UCSD-AML1 (cell line): ENCODE results near the gene GGN.
A peak's percentile ranks its signal among the peaks of the same experiment; 100 is the strongest.
"Not testable (repeated sequence)": the region's sequence is repeated elsewhere in the genome, so short reads cannot be mapped to it uniquely, and the experiment has no call there.

Experiments used
- DNase-seq: peaks from one replicate; lab custom pipeline; 2025; ENCODE audit not compliant: unreplicated experiment; lab: John Stamatoyannopoulos, UW

The GGN gene

DNA sequence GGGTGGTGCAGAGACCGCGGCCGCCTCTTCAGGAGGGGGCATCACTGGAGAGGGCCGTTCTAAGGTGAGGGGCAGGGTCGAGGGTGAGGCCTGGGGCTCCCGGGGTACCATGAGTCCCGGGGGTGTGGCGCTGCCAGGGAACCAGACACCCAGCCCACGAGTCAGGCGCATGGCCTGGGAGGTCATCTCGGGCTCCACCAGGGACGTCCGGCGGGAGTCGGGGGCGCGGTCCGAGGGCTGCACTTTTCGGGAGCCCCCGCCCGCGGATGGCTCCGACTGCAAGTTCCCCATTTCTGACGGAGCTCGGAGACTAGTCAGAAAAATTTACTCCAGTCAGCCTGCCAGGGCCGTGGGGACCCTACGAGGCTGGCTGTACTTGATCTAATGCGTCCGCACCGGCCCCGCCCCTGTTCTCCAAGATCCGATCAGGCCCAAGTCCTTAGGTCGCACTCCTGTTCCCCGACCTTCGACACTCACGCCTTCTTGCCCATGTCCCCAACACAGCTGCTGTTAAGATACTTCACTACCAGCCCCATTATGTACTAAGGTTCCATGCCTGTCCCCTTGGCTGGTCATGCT lies 774 bp downstream of the GGN start:
- DNase-seq, result no peak

DNA sequence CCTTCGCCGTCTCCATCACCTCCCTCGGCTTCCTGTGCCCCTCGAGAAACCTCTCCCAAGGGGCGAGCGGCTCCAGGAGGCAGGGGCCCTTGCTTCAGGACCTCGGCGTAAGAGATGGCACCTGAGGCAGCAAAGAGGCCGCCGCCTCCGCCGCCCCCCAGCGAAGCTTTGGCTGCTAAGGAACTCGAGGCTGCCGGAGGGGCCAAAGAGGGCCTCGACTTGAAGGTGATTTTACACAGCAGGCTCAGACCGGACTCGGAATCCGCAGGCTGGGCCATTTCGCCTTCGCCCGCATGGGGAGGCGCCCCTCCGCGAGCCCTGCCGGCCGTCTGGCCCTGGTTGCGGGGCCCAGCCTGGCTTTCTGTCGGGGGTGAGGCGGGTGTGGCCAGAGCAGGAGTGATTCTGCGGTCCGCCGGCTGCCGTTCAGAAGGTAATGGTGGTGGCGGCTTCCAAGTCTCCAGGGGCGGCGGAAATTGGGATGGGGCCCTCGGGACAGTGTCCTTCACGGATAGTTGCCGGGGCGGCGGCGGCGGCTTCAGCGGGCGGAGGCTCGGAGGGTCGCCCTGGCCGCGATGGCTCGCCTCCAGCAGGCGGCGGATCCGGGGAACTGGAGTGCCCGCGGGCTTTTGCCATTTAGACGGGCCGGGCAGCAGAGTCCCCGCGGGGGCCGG lies 1.4 kb downstream of the GGN start:
- no peak for DNase-seq

DNA sequence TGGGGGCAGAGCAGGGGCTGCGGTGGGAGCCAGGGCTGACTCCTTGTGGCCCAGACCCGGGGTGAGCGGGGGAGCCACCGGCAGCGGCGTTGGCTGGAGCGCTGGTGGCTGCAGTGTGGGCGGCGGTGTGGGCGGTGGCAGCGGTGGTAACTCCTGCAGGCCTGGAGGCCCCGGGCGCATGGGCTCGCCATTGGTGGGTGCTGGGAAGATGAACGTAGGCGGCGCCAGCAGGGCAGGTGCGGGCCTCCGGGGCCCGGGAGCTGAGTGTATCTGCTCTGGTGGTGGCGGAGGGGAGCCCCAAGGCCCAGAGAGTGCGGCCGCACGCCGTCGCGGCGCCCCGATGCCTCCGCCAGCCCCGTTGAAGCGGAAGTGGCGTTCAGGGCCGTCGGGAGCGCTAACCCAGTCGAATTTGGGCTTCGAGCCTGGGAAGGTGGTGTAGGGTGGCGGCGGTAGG lies 2.0 kb downstream of the GGN start:
- no peak for DNase-seq

DNA sequence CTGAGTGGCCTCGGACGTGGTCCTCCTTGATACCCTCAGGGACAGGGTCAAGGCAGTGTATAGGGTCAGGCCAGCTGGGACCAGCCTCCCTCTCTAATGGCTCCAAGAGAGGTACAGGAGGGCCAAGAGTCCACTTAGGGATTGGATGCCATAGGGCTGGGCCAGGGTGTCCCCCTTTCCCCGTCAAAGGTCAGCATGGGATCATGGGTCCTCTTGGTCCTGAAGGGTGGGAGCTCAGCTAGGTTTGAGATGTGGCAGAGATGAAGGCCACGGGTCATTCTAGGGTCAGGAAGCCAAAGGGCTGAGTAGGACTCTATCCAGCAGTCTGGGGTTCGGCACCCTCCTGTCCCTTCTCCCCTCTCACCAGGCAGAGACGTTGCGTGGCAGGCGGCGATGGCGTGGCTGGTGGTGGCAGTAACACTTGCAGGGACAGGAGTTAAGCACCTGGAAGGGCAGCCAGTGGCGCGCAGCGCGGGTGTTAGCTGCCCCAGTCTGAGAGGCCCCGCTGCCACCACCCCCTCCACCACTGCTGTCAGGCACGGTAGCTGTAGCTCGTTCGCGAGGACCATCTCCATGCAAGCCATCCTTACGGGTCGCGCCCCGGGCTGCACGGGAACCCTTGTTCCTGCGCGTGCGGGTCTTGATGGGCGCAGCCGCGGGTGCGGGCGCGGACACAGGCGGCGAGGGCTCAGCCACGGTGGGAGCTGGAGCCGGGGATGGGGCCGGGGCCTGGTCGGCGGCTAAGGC lies 2.6 kb downstream of the GGN start:
- DNase-seq, result no peak

DNA sequence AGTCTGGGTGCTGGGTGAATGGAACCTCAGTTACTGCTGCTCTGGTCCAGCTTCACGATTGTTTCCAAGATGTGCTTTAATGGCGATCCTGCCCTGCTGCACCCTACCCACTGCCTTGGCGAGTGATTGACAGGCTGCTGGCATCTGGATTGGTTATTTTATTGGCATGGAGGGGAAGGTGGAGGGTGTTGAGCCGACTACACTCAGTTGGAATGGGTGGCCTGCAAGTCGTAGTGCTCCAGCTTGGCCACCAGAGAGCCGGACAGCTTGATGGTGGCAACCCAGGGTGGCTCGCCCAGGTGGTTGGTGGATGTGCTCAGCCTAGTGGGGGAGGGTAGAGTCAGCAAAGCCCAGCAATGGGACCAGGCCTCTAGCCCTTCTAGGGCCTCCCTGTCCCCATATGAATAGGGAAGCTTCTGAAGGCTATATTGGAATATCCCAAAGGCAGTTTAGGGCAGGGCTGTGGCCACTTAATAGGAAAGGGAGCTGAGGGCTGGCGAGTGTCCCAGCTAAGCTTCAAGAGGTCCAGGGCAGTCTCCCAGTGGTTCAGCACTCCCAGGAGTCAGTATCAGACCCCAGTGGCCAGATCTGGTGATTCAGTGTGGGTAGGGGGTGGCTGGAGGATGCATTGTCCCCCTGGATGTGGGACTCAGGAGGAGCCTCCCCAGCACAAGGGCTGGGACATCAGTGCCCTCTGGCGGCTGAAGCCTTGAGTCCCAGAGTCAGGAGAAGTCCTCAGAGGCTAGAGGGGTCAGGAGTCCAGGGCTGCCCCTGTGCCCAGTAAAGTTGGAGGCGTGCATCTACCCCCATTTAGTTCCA lies 3.4 kb downstream of the GGN start:
- DNase-seq, result no peak

DNA sequence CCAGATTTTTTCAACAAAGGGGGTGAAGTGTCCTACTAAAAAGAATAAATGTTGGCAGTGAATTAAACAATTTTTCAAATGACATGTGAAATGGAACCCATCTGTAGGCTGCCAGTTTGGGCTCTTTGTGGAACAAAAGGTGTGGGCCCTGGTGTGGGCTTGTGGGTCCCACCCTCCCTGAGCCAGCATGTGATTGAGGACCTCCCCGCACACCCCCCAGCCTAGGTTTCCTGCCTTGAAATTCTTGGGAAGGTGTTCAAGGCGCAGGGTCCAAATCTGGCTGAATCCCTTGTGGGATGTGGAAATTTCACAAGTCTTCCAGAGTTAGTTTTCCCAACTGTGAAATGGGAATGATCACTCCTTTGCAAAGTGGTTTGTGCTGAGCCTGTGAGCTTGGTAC lies 4.1 kb downstream of the GGN start:
- no peak for DNase-seq

DNA sequence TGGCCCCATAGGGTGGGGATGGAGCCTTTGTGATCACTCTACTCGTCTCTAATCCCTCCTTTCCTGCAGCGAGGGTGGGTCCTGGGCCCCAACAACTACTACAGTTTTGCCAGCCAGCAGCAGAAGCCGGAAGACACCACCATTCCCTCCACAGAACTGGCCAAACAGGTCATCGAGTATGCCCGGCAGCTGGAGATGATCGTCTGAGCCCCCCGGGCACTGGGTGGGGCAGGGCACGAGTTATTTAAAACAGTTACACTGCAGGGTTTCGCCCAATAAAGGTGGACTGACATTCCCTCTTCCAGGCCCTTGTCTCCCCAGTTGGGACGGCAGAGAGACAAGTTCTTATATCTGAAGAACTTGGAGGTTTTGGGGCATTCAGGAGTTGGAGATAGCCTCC lies 4.7 kb downstream of the GGN start:
- DNase-seq, result no peak

DNA sequence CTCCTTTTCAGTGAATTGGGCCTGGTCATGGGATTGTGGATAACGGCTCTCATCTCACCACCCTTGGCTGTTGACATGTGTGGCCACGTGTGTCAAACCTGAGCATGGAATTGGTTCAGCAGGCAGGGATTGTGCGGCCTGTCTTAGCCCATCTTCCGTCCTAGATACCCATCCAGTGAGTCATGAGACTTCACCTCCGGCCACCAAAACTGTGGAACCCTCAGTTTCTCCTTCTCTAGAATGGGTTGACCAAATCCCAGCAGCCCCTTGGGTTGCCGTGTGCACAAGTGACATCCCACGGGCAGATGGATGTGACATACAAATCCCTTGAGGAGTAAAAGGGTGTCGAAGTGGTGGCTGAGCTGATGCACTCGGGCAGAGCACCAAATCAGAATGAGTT lies 6.7 kb downstream of the GGN start:
- no peak for DNase-seq

DNA sequence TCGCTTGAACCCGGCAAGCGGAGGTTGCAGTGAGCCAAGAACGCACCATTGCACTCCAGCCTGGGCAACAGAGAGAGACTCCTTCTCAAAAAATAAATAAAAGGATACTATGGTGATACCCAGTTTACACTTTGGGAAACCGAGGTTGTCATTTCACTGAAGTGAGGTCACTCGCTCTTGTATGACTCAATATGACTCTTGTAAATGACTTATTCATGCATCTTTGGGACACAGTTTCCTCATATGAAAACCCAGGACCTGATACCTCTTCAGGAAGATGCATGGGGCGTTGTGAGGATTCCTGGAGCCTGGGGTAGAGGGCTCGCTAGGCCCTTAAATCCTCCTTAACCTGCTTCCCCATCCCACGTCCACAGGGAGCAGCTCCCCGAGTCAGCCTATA lies 9.0 kb downstream of the GGN start:
- no peak for DNase-seq

DNA sequence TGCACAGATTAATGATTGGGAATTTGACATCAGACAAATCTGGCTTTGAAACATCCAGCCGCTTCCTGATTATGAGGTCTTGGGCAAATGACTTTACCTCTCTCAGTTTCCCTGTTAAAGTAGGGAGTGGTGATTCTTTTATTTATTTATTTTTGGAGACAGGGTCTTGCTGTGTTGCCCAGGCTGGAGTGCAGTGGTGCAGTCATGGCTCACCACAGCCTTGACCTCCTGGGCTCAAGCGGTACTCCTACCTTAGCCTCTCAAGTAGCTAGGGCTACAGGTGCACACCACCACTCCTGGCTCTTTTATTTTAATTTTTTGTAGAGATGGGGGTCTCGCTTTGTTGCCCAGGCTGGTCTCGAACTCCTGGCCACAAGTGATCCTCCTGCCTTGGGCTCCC lies 10.8 kb downstream of the GGN start:
- DNase-seq, result no peak

DNA sequence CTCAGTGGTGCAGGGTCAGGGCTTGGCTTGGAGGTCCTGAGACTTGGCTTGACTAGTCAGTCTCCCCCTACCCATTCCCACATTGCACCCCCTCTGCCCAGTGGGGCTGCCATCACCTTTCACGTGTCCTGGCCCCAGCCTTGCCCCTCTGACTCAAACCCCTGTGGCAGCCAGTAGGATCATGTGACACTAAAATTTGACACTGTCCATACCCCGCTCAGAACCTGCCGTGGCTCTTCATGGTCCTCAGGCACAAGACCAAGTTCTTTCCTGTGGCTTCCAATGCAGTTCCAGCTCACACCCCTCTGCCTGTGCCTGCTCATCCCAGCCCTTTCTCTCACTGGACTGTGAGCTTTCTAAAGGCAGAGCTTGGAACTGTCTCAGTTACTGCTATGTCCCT lies 11.3 kb downstream of the GGN start:
- DNase-seq, result no peak

DNA sequence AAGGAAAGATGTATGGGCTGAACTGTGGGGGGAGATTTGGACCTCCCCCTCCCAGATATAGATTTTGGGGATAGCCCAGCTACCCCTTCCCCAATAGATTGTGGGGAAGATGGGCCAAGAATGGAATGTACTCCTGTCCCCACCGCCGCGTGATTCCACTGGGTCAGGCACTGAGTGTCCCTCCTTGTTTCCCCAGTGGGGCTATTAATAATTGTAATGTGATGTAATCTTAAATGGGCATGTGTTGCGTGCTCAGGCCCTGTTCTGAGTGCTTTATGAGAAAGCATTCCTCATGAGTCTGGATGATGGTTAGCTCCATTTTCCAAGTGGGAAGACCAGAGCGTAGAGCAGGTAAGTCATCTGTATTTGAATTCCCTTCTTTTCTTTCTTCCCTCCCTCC lies 12.1 kb downstream of the GGN start:
- DNase-seq, result no peak

DNA sequence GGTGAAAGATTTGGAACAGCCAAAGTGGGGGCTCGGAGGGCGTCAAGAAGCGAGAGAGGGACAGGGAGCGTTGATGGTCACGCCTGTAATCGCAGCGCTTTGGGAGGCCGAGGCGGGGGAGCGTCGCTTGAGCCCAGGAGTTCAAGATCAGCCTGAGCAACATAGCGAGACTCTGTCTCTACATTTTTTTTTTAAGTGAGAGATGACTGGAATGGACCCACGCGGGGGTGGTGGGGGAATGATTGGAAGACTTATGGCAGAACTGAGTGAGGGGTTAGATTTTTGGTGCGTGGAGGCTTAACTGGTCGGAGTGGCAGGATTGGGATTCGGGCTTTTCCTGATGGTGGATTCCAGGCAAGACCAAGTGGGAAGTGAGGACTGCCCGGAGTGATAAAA lies 12.7 kb downstream of the GGN start:
- DNase-seq, result no peak

DNA sequence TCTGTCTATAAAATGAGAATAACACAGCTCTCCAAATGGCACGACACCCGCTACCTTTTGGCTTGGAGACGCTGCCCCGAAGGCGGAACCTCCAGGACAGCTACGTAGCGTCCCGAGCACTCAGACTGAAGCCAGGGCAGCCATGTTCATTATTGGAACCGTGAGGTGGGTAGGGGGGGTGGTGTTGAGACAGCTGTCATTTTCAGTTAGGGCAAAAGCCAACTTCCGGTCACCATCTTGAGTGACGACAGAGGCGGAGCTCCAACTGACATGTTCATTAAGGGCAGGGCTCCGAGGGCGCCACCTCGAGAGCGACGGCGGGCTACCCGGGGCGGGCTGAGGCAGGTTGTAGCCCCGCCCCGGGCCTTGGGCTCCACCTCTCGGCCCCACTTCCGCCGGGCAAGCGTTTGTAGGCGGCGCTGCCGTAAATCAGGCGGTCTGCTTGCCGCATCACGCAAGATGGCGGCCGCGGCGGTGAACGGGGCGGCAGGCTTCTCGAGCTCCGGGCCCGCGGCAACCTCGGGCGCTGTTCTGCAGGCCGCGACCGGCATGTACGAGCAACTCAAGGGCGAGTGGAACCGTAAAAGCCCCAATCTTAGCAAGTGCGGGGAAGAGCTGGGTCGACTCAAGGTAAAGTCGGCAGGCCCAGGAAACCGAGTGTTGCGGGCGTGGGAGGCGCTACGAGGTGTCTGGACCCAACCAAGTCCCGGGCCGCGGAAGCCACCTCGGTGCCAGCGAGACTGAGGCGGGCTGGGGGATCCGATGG lies 13.3 kb downstream of the GGN start, which contains the start of gene PSMD8:
TSS of gene PSMD8 (plus strand) at position 240 of the 766 bp plus-strand sequence. CDS start at position 271, 31 bp downstream.
- peak; percentile 99 for DNase-seq

DNA sequence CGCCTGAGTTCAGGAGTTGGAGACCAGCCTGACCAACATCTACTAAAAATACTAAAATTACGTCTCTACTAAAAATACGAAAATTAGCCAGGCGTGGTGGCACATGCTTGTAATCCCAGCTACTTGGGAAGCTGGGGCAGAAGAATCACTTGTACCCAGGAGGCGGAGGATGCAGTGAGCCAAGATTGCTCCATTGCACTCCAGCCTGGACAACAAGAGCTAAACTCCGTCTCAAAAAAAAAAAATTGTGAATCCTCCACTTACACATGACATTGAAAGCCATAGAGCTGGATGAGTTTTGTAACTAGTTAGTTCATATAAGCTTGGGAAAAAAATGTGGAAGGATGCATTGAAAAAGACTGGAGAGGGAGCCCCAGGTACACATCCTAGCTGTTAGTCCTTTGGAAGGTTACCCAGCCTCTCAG lies 13.9 kb downstream of the GGN start:
- DNase-seq, result no peak

DNA sequence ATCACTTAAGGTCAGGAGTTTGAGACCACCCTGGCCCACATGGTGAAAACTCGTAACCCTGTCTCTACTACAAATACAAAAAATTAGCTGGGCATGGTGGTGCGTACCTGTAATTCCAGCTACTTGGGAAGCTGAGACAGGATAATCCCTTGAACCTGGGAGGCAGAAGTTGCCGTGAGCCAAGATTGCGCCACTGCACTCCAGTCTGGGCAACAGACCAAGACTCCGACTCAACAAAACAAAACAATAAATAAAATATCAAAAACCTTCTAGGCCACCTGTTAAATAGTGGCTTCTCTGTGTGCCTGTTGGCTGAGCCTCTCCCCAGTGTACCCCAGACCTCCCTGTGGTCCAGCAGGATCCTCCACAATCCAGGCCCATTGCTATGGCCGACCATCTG lies 16.8 kb downstream of the GGN start:
- no peak for DNase-seq

DNA sequence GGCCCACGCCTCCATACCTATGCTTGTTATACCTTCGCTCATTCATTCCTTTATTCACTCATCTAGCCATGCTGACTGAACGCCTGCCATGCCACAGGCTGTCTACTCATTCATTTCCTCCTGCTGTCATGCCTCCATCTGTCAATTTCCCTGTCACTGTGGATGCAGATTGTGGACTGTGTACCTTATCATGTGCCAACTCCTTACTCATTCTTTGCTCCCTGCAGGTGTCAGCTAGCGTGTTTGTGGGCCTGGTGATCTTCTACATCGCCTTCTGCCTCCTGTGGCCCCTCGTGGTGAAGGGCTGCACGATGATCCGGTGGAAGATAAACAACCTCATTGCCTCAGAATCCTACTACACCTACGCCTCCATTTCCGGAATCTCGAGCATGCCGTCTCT lies 17.5 kb downstream of the GGN start:
- DNase-seq, result no peak

DNA sequence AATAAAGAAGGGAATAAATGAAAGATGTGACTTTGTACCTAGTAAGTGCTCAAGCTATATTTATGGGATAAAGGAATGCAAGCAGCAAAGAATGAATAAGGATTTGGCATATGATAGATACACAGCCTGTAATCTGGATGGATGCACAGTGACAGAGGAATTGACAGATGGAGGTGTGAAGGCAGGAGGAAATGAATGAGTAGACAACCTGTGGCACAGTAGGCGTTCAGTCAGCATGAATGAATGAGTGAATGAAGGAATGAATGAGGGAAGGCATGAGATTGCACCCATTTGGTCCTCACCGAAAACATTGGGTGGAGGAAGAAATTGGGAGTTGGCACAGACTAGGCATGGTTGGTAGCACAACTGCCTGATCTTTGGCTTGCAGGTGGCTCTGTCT lies 18.2 kb downstream of the GGN start:
- DNase-seq, result no peak

DNA sequence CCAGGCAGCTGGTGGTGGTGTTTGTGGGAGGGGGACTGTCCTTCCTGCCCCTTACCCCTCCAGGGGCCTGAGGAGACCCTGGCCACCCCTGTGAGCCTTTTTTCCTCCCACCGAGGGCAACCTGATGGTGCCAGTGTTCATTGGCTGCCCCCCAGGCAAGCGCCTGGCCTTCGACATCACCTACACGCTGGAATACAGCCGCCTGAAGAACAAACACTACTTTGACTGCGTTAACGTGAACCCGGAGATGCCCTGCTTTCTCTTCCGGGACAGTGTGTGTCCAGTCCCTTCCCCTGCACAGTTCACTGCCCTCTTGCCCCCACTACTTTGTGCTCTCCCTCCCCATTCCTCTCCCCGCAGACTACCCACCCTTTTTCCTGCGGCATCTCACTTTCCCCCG lies 20.8 kb downstream of the GGN start:
- no peak for DNase-seq

DNA sequence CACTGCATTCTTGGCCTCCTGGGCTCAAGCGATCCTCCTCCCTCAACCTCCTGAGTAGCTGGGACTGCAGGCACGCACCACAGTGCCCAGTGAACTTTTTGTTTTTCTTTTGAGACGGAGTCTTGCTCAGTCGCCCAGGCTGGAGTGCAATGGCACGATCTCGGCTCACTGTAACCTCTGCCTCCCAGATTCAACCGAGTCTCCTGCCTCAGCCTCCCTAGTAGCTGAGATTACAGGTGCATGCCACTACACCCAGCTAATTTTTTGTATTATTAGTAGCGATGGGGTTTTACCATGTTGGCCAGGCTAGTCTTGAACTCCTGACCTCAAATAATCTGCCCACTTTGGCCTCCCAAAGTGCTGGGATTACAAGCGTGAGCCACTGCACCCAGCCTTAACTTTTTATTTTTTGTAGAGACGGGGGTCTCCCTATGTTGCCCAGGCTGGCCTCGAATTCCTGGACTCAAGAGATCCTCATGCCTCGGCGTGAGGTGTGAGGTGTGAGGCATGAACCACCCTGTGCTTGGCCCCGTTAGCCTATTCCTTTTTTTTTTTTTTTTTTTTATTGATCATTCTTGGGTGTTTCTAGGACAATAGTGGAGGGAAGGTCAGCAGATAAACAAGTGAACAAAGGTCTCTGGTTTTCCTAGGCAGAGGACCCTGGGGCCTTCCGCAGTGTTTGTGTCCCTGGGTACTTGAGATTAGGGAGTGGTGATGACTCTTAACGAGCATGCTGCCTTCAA lies 24.7 kb downstream of the GGN start:
- DNase-seq, result not testable (repeated sequence)
